Thyroid gland (tissue), 4 donors: ENCODE data around the gene TSHR. TPM values are rescaled to one million over a fixed set of nuclear protein-coding genes. Genes with fewer than 3 reads are reported as not detected.
A peak's percentile ranks its signal among the peaks of the same experiment; 100 is the strongest.

Experiments
- DNase-seq, 2 donors: peaks; one replicate each; pipeline ENCODE4 v3.0.0-alpha.2; 2019
- H3K27ac ChIP-seq, 3 donors: fragments of 200-600 bp; sonication (generic); 1 replicate in 2 of 3; 2 replicates in 1 of 3; pipeline ENCODE4 v1.5.1; 2016 to 2019; ENCODE audit warnings: mild to moderate bottlenecking in 1 of 3, moderate library complexity in 1 of 3
- H3K27me3 ChIP-seq: fragments of 200-600 bp; sonication (generic); one replicate; pipeline ENCODE4 v1.5.1; 2019
- H3K36me3 ChIP-seq, 2 donors: fragments of 200-600 bp; sonication (generic); one replicate each; pipeline ENCODE4 v1.5.1; 2016 to 2019
- H3K4me1 ChIP-seq, 2 donors: fragments of 200-600 bp; sonication (generic); one replicate each; pipeline ENCODE4 v1.5.1; 2017 to 2019
- H3K4me3 ChIP-seq, 3 donors: fragments of 200-600 bp; sonication (generic); replicated peaks in 1 of 3; 1 replicate in 2 of 3; 2 replicates in 1 of 3; pipeline ENCODE4 v1.5.1; 2016; ENCODE audit warnings: mild to moderate bottlenecking in 1 of 3
- H3K9me3 ChIP-seq: fragments of 200-600 bp; sonication (generic); one replicate; pipeline ENCODE4 v1.5.1; 2017
- CTCF ChIP-seq, 6 experiments: fragments of 200-600 bp in 3 of 6; fragments of 450-650 bp in 3 of 6; sonication (generic) in 3 of 6; IDR thresholded peaks; one replicate each; pipeline ENCODE4 v1.5.1; 2016 to 2019; ENCODE audit warnings: antibody characterized with exemption in 6 of 6, mild to moderate bottlenecking in 2 of 6, inconsistent platforms in 1 of 6, moderate library complexity in 1 of 6
- POLR2A ChIP-seq, 2 donors: fragments of 450-650 bp; IDR thresholded peaks; one replicate each; pipeline ENCODE4 v1.6.1; 2017; ENCODE audit warnings: antibody characterized with exemption in 2 of 2, mild to moderate bottlenecking in 2 of 2, moderate library complexity in 1 of 2
- WGBS, 2 donors: methylation state at CpG; one replicate each; pipeline ENCODE4 v1.1.5; 2017; 5-methylcytosine and 5-hydroxymethylcytosine counted together
- intact Hi-C: fragments of 100-400 bp; cut with DNase I; formaldehyde crosslinking; loops from one replicate; pipeline ENCODE4 v1.15.1; 2023
- total RNA-seq, 4 donors: library from RNA; depleted of rRNA; stranded (reverse); fragments of >200 nt; gene quantifications; one replicate each; pipeline ENCODE4 v1.2.3, GENCODE V29; 2016

Gene TSHR
- total RNA-seq, 4 donors from 2014 or later: 551 to 711 (median 608) TPM

GRCh38 chr14:80981156-80981555, 25.7 kb downstream of the TSHR start:
- H3K4me1 ChIP-seq: peaks cover 71 to 84% of the 10 kb centered on the region in 2 donors
- WGBS, 2 donors: 45 to 61% methylated on average over 3 of the region's 3 CpGs
- H3K4me3 ChIP-seq: no peak overlapping the region
- H3K27ac ChIP-seq: peak overlapping the region; percentile 73 to 94 (median 83)
- H3K27me3 ChIP-seq: no peaks in the 10 kb centered on the region
- no peaks in the 10 kb centered on the region for H3K9me3 ChIP-seq
- no peak for DNase-seq
- intact Hi-C loops: no loop called here
- TF ChIP-seq POLR2A (IDR thresholded peaks at IDR 0.05) (peak in 1 of 2 donors; percentile 33), CTCF (IDR thresholded peaks at IDR 0.05) (no peak)
- no peaks in the 10 kb centered on the region for H3K36me3 ChIP-seq

GRCh38 chr14:80981673-80982072, 26.3 kb downstream of the TSHR start:
- Histone ChIP-seq H3K27me3 (no peaks in the 10 kb centered on the region), H3K36me3 (no peaks in the 10 kb centered on the region), H3K4me1 (peaks cover 69 to 84% of the 10 kb centered on the region in 2 donors), H3K27ac (peak overlapping the region; percentile 73 to 94 (median 83)), H3K9me3 (no peaks in the 10 kb centered on the region), H3K4me3 (no peak overlapping the region)
- no peak for TF ChIP-seq POLR2A (IDR thresholded peaks at IDR 0.05)
- TF ChIP-seq CTCF (IDR thresholded peaks at IDR 0.05): no peak
- DNase-seq: peak in 1 of 2 donors; percentile 29
- intact Hi-C loops: no loop called here
- WGBS, 2 donors: 70 to 79% methylated on average over 7 of the region's 7 CpGs

GRCh38 chr14:80982711-80983110, 27.3 kb downstream of the TSHR start:
- Histone ChIP-seq H3K9me3 (no peaks in the 10 kb centered on the region), H3K27ac (peak overlapping the region; percentile 73 to 94 (median 83)), H3K36me3 (no peaks in the 10 kb centered on the region), H3K4me3 (no peak overlapping the region), H3K27me3 (no peaks in the 10 kb centered on the region), H3K4me1 (peaks cover 69 to 81% of the 10 kb centered on the region in 2 donors)
- no peak for DNase-seq
- no peak for TF ChIP-seq POLR2A (IDR thresholded peaks at IDR 0.05)
- no peak for TF ChIP-seq CTCF (IDR thresholded peaks at IDR 0.05)
- intact Hi-C loops: no loop called here
- WGBS, 2 donors: 66 to 75% methylated on average over 2 of the region's 2 CpGs

- peaks cover 63 to 83% of the 10 kb centered on the region in 2 donors for H3K4me1 ChIP-seq
- TF ChIP-seq POLR2A (IDR thresholded peaks at IDR 0.05) (no peak), CTCF (IDR thresholded peaks at IDR 0.05) (peak; percentile 56 to 87 (median 86))
- H3K36me3 ChIP-seq: no peaks in the 10 kb centered on the region
- H3K9me3 ChIP-seq: no peaks in the 10 kb centered on the region
- no peak overlapping the region for H3K4me3 ChIP-seq
- peak overlapping the region; percentile 68 to 94 (median 82) for H3K27ac ChIP-seq
- DNase-seq: peak; percentile 70 to 72
- WGBS, 2 donors: 54 to 58% methylated on average over 6 of the region's 6 CpGs
- H3K27me3 ChIP-seq: no peaks in the 10 kb centered on the region
- intact Hi-C loops: no loop called here
These were observed 32.0 kb downstream of the TSHR start for GRCh38 chr14:80987235-80988032.

- 89% methylated on average over 1 of the region's 1 CpG for WGBS, 2 donors
- no peak for DNase-seq
- TF ChIP-seq CTCF (IDR thresholded peaks at IDR 0.05) (no peak), POLR2A (IDR thresholded peaks at IDR 0.05) (no peak)
- H3K27ac ChIP-seq: peak overlapping the region; percentile 68 to 94 (median 82)
- no peak overlapping the region for H3K4me3 ChIP-seq
- peaks cover 55 to 84% of the 10 kb centered on the region in 2 donors for H3K4me1 ChIP-seq
- H3K9me3 ChIP-seq: no peaks in the 10 kb centered on the region
- H3K27me3 ChIP-seq: no peaks in the 10 kb centered on the region
- intact Hi-C loops: no loop called here
- no peaks in the 10 kb centered on the region for H3K36me3 ChIP-seq
These were observed 32.8 kb downstream of the TSHR start for GRCh38 chr14:80988192-80988591.
